Panc1 (cell line): ENCODE measurements around the gene LTF. TPM values are rescaled to one million over a fixed set of nuclear protein-coding genes. Genes with fewer than 3 reads are reported as not detected.

Experiments
- ATAC-seq: fragments of 200-7000 bp; cut with Tn5 transposase; 2 replicates; pipeline ENCODE4 v1.9.1; 2020; ENCODE audit warnings: mild to moderate bottlenecking, moderate library complexity
- BruUV-seq: library from RNA; stranded (reverse); fragments of 400-500 nt; replicated peaks from 2 replicates; lab custom pipeline; 2021; lab: Mats Ljungman, UMichigan
- CTCF ChIA-PET: fragments of 300-600 bp; sonication (Branson Sonifier 250); formaldehyde crosslinking; loops from one replicate; lab custom pipeline; 2022; ENCODE audit warnings: antibody characterized with exemption; lab: Charles Lee
- POLR2A ChIA-PET: fragments of 300-600 bp; sonication (Branson Sonifier 250); formaldehyde crosslinking; loops from one replicate; lab custom pipeline; 2022; ENCODE audit warnings: antibody characterized with exemption; lab: Charles Lee
- DNase-seq: peaks from one replicate; pipeline ENCODE4 v3.0.0-alpha.2; 2010; ENCODE audit warnings: low read depth, low spot score
- H3K27ac ChIP-seq: 2 replicates; pipeline ENCODE4 v1.5.1; 2011; ENCODE audit warnings: mild to moderate bottlenecking, low read length, inconsistent platforms
- H3K27me3 ChIP-seq: fragments of 200-500 bp; sonication (Bioruptor generic); 2 replicates; pipeline ENCODE4 v1.6.0; 2014; ENCODE audit warnings: low read length, inconsistent platforms; ENCODE audit not compliant: control insufficient read depth, insufficient read depth
- H3K36me3 ChIP-seq: fragments of 200-500 bp; sonication (Bioruptor generic); 2 replicates; pipeline ENCODE4 v1.5.1; 2014; ENCODE audit warnings: inconsistent platforms, mild to moderate bottlenecking, low read length, moderate library complexity; ENCODE audit not compliant: control insufficient read depth, insufficient read depth
- H3K4me1 ChIP-seq: 2 replicates; pipeline ENCODE4 v1.5.1; 2011; ENCODE audit warnings: inconsistent platforms, mild to moderate bottlenecking, low read length, moderate library complexity; ENCODE audit not compliant: control insufficient read depth, insufficient read depth
- H3K4me3 ChIP-seq, 2 experiments: 2 replicates each; pipeline ENCODE4 v1.5.1; 2011 to 2012; ENCODE audit warnings: low read depth in 2 of 2, low read length in 2 of 2, mild to moderate bottlenecking in 2 of 2, inconsistent platforms in 1 of 2, moderate library complexity in 1 of 2
- H3K9me3 ChIP-seq: fragments of 200-500 bp; sonication (Bioruptor generic); 2 replicates; pipeline ENCODE4 v1.5.1; 2014; ENCODE audit warnings: low read depth, mild to moderate bottlenecking, inconsistent platforms, low read length, moderate library complexity; ENCODE audit not compliant: control insufficient read depth, insufficient read depth
- CTCF ChIP-seq: fragments of 450-650 bp; IDR thresholded peaks from 2 replicates; pipeline ENCODE4 v1.5.1; 2017; ENCODE audit warnings: mild to moderate bottlenecking
- POLR2AphosphoS5 ChIP-seq: IDR thresholded peaks from 2 replicates; pipeline ENCODE4 v1.6.1; 2012; ENCODE audit warnings: mild to moderate bottlenecking, low read depth, low read length, moderate library complexity
- REST ChIP-seq, 2 experiments: IDR thresholded peaks; 2 replicates each; pipeline ENCODE4 v1.6.1; 2011 to 2012; ENCODE audit warnings: low read depth in 2 of 2, control low read depth in 1 of 2, low read length in 1 of 2, mild to moderate bottlenecking in 1 of 2, moderate library complexity in 1 of 2; ENCODE audit not compliant: insufficient read depth in 1 of 2
- SIN3A ChIP-seq: IDR thresholded peaks from 2 replicates; pipeline ENCODE4 v1.6.1; 2012; ENCODE audit warnings: low read depth, mild to moderate bottlenecking, low read length, moderate library complexity, borderline replicate concordance; ENCODE audit not compliant: insufficient read depth
- TCF7L2 ChIP-seq: IDR thresholded peaks from 2 replicates; pipeline ENCODE4 v1.6.1; 2011; ENCODE audit warnings: mild to moderate bottlenecking, low read depth, low read length, inconsistent platforms
- in situ Hi-C: cut with HindIII; loops from 2 replicates; pipeline ENCODE4 v1.10.0; 2016; ENCODE audit warnings: low sequenced_read_pairs, low pct_unique_long_range_greater_than_20kb
- intact Hi-C: fragments of 100-400 bp; cut with micrococcal nuclease; formaldehyde crosslinking; loops from one replicate; pipeline ENCODE4 v1.10.0; 2022; ENCODE audit not compliant: unreplicated experiment
- total RNA-seq: library from RNA; stranded (reverse); gene quantifications from one replicate; pipeline ENCODE4 v1.2.1, GENCODE V29; 2021; ENCODE audit not compliant: unreplicated experiment

LTF gene
- total RNA-seq, 1 experiment from 2014 or later: not detected

GRCh38 chr3:46488735-46489361 is 24.1 kb upstream of the LTF start:
- Histone ChIP-seq H3K36me3 (no peaks in the 10 kb centered on the region), H3K27me3 (no peaks in the 10 kb centered on the region), H3K9me3 (no peaks in the 10 kb centered on the region), H3K4me3 (no peak overlapping the region), H3K27ac (no peak overlapping the region), H3K4me1 (no peaks in the 10 kb centered on the region)
- TF ChIP-seq POLR2AphosphoS5 (no peak), CTCF (peak; percentile 96)
- ChIA-PET CTCF (interaction anchor here (0.7 to 2.3 kb wide), 5 partner anchors 13 to 420 kb away, joined by 3 to 26 read pairs (median 5); no protein-coding TSS in a partner anchor), POLR2A (no interaction called here)
- in situ Hi-C loops (no loop called here), intact Hi-C loops (loop anchor here (2.0 to 5.0 kb wide), 2 partner anchors 70 to 143 kb away; no protein-coding TSS in a partner anchor)
- BruUV-seq: no TSS peak
- DNase-seq (peak; percentile 72), ATAC-seq (peak; percentile 97)

GRCh38 chr3:46485779-46486175 is 21.1 kb upstream of the LTF start:
- ChIA-PET CTCF (no interaction called here), POLR2A (no interaction called here)
- ATAC-seq (no peak), DNase-seq (no peak)
- no peaks in the 10 kb centered on the region for H3K4me1 ChIP-seq
- H3K36me3 ChIP-seq: no peaks in the 10 kb centered on the region
- no peaks in the 10 kb centered on the region for H3K9me3 ChIP-seq
- no TSS peak for BruUV-seq
- H3K27me3 ChIP-seq: no peaks in the 10 kb centered on the region
- in situ Hi-C loops (no loop called here), intact Hi-C loops (loop anchor here (5.0 kb wide), 1 partner anchor 147 kb away; no protein-coding TSS in a partner anchor)
- no peak overlapping the region for H3K27ac ChIP-seq
- TF ChIP-seq REST (IDR thresholded peaks at IDR 0.05; ENCODE audit: insufficient read depth in 1 of 2, low read depth in 2 of 2, low read length in 1 of 2) (no peak), CTCF (no peak), TCF7L2 (no peak), POLR2AphosphoS5 (no peak), SIN3A (no peak)
- H3K4me3 ChIP-seq: no peak overlapping the region
